GM12864 (cell line): Measurements from ENCODE around the gene PROCA1.
A peak's percentile ranks its signal among the peaks of the same experiment; 100 is the strongest.
"Not testable (repeated sequence)": the region's sequence is repeated elsewhere in the genome, so short reads cannot be mapped to it uniquely, and the experiment has no call there.

Experiments
- DNase-seq: peaks from one replicate; pipeline ENCODE4 v3.0.0-alpha.2; 2011; ENCODE audit warnings: low read depth
- H3K4me3 ChIP-seq: 2 replicates; pipeline ENCODE4 v1.5.1; 2011; ENCODE audit warnings: mild to moderate bottlenecking, low read depth, low read length, control low read depth
- TF ChIP-seq, protein P1 (sequence below): IDR thresholded peaks from 2 replicates; pipeline ENCODE4 v1.5.1; 2011; ENCODE audit warnings: low read depth, mild to moderate bottlenecking, moderate library complexity, low read length, control low read depth, inconsistent platforms; ENCODE audit errors: missing control alignments

Gene PROCA1

DNA sequence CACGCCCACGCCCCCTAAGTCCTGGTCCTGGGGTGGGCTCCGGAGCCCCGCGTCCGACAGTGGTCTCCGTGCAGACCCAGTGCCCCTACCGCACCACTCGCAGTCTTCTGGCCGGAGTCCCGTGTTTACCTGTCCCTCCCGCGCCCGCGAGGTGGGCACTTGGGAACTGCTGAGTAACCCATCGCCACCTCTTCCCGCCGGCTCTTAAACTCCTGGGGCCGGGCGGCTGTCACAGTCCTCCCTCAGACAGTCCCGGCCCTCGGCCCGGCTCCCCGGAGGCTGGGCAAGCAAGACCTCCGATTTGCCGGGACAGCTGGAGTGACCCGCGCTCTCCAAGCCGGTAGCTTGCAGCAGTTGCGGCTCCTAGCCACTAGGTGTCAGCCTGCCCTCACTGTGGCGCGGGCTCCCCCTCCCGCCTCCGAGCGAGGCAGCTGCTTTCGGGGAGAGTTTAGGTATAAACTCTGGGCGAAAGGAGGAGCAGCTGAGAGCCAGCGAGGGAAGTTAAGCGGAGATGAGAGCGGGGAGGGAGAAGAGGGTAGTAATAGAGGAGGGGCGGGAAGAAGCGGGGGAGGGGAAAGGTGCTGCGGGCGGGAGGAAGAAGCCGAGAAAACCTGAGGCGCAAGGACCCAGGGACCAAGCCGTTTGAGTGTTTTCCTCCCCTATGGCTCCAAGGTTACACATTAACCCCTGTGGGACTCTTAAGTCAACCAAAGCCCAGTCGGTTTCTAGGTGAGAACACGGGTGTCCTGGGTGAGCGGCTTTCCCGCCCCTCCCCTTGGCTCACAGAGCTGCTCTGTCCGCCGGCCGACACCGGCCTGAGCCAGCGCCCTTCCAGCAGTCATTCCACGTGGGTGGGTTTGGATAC, 15.2 kb upstream of the PROCA1 start:
- peak overlapping the region; percentile 84 for H3K4me3 ChIP-seq
- DNase-seq: peak; percentile 81

DNA sequence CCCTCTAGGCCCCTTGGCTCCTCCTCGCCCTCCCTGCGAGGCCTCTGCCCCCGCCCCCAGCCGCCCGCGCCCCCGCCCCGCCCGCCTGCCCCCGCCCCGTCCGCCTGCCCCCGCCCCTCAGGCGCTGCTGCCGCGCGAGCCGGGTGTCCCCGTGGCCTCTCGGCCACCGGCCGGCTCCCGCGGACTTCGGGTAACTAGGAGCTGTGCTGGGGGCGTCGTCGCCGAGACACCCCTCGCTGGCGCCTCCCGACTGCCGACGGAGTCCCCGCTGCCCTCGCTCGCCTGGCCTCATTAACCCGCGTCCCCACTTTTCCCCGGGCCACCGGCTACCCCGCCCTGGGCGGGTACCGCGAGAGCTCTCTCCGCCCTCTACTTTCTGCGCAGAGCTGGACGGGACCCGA, 14.5 kb upstream of the PROCA1 start, which contains the start of gene TLCD1:
TSS of gene TLCD1 (minus strand) at position 8 of the 401 bp plus-strand sequence. CDS start 136 bp downstream, outside the sequence.
- TF ChIP-seq, protein P1, sequence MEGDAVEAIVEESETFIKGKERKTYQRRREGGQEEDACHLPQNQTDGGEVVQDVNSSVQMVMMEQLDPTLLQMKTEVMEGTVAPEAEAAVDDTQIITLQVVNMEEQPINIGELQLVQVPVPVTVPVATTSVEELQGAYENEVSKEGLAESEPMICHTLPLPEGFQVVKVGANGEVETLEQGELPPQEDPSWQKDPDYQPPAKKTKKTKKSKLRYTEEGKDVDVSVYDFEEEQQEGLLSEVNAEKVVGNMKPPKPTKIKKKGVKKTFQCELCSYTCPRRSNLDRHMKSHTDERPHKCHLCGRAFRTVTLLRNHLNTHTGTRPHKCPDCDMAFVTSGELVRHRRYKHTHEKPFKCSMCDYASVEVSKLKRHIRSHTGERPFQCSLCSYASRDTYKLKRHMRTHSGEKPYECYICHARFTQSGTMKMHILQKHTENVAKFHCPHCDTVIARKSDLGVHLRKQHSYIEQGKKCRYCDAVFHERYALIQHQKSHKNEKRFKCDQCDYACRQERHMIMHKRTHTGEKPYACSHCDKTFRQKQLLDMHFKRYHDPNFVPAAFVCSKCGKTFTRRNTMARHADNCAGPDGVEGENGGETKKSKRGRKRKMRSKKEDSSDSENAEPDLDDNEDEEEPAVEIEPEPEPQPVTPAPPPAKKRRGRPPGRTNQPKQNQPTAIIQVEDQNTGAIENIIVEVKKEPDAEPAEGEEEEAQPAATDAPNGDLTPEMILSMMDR: no peak
- no peak for DNase-seq
- peak within 1 kb of the TSS; percentile 84 for H3K4me3 ChIP-seq

More for the DNA sequence above, 15.2 kb upstream of the PROCA1 start:
- TF ChIP-seq, protein P1: peak; percentile 99

DNA sequence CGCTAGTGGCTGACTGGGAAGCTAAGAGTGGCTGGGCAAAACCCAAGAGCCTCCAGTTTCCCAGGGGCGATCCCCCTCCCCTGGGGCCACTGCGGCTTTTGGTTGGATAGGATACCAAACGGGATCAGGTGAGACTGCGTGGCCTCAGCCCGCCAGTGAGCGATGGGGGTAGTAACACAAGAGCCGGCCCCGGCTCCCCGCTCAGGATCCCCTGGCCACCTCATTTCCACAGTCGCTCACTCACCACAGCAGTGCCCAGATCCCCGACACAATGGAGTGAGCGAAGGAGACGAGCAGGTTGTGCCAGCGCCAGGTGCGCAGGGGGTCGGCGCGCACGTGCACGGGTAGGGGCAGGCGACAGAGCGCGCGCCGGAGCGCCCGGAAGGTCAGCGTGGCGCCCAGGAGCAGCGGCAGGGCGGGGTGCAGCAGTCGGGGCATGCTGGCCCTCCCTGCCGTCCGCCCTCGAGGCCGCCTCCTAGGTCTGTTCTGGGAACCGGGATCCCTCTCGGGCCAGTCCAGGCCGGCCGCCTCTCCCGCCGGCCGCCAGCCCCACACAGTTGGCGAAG, 14.1 kb upstream of the PROCA1 start:
- no peak for DNase-seq
- TF ChIP-seq, protein P1: no peak
- H3K4me3 ChIP-seq: peak overlapping the region; percentile 84

DNA sequence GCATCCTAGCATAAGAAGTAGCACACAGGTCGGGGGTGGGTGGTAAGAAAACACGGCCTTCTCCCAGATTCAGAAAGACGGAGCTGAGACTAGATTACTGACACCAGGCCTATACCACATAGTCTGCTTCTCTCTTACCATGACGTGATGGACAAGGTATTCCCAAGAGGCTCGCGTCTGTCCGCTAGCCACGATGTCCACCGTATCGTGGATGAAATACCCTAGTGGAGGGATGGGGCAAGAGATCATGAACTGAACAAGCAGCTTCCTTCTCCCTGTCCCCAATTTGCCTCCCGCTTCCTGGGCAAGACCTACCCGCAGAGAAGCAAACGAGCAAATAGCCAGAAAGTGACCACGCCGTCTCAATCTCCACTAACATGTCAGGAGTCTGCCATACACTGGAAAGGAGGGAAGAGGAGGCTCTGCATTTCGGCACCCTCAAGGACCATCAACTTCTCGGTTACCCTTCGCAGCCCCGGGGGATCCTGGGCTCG, 13.5 kb upstream of the PROCA1 start:
- TF ChIP-seq, protein P1: peak; percentile 41
- H3K4me3 ChIP-seq: peak overlapping the region; percentile 84
- no peak for DNase-seq

DNA sequence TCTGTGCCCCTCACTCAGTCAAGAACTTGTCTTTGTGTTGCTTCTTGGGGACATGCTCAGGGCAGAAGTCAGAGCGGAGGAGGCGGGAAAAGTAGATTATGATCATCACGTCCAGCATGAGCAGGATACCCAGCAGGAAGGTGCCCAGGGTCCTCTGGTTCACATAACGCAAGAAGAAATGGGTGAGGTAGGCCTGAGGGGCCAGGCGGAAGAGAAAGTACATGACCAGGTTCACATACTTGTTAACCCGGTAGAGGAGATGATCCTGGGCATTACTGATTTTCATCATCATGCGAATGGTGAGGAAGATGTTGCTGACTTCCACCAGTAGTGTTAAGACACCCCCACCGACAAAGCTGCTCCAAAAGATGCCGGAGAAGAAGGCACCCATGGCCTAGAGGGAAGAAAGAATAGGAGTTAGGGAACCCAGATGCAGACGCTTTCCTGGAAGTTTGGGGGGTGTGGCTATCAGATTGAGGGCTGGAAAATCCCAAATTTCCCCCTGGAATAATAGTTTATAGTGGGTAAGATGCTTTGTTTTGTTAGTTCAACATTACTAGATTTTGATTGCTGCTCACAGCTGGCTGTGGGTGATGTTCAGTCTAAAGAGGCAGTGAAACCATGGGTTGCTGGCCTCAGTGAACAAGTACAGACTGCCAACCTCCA, 12.9 kb upstream of the PROCA1 start:
- H3K4me3 ChIP-seq: peak overlapping the region; percentile 84
- no peak for DNase-seq
- TF ChIP-seq, protein P1: no peak

DNA sequence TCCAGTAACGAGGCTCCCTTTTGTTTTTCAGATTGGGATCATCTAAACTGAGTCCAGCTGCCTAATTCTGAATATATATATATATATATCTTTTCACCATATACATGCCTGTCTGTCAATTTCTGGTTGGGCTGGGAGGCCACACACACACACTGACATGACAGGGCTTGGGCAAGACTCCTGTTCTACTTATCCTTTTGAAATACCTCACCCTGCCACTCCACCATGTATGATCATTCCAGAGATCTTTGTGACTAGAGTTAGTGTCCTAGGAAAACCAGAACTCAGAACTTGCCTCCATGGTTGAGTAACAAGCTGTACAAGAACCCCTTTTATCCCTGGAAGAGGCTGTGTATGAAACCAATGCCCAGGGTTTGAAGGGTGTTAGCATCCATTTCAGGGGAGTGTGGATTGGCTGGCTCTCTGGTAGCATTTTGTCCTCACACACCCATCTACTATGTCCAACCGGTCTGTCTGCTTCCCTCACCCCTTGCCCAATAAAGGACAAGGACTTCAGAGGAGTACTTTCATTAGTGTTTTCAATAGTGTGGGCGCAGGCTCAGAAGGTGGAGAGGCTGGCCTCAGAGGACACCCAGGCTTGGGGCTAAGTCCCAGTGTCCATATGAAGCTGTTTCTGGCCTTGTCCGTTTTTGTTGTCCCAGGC, 12.3 kb upstream of the PROCA1 start:
- H3K4me3 ChIP-seq: peak overlapping the region; percentile 84
- not testable (repeated sequence) for DNase-seq
